Nephron progenitor cell (in vitro differentiated cells): Measurements from ENCODE around the gene FNBP1.

Source experiments
- DNase-seq: peaks from one replicate; pipeline ENCODE4 v3.0.0; 2021
- H3K27ac Mint-ChIP-seq: 2 replicates; pipeline ENCODE4 v1.8.0; 2021; ENCODE audit warnings: mild to moderate bottlenecking, moderate library complexity, mixed read lengths
- H3K27me3 Mint-ChIP-seq: 2 replicates; pipeline ENCODE4 v1.8.0; 2021; ENCODE audit warnings: mild to moderate bottlenecking, low read depth, mixed read lengths; ENCODE audit not compliant: poor library complexity
- H3K36me3 Mint-ChIP-seq: 2 replicates; pipeline ENCODE4 v1.8.0; 2021; ENCODE audit warnings: low read depth, mixed read lengths
- H3K4me1 Mint-ChIP-seq: 2 replicates; pipeline ENCODE4 v1.8.0; 2021; ENCODE audit warnings: mixed read lengths
- H3K4me3 Mint-ChIP-seq: 2 replicates; pipeline ENCODE4 v1.8.0; 2021; ENCODE audit warnings: mild to moderate bottlenecking, moderate library complexity, mixed read lengths
- H3K9me3 Mint-ChIP-seq: 2 replicates; pipeline ENCODE4 v1.8.0; 2021; ENCODE audit warnings: mild to moderate bottlenecking, moderate library complexity, mixed read lengths
- CTCF ChIP-seq: fragments of 200-600 bp; sonication (generic); IDR thresholded peaks from 2 replicates; pipeline ENCODE4 v1.5.0; 2021; ENCODE audit warnings: antibody characterized with exemption

The FNBP1 gene

GRCh38 chr9:130036099-130036498 lies 6.9 kb downstream of the FNBP1 start:
- H3K4me1 Mint-ChIP-seq, result peaks cover 4% of the 10 kb centered on the region
- TF ChIP-seq CTCF, result no peak
- peaks cover 18% of the 10 kb centered on the region for H3K36me3 Mint-ChIP-seq
- H3K9me3 Mint-ChIP-seq, result no peaks in the 10 kb centered on the region
- no peak for DNase-seq
- H3K4me3 Mint-ChIP-seq, result no peak overlapping the region
- no peak overlapping the region for H3K27ac Mint-ChIP-seq
- H3K27me3 Mint-ChIP-seq, result peaks cover 9% of the 10 kb centered on the region

GRCh38 chr9:130034570-130034969 lies 8.4 kb downstream of the FNBP1 start:
- no peak for TF ChIP-seq CTCF
- Mint-ChIP-seq H3K9me3 (no peaks in the 10 kb centered on the region), H3K27me3 (peaks cover 6% of the 10 kb centered on the region), H3K36me3 (peaks cover 18% of the 10 kb centered on the region), H3K4me1 (no peaks in the 10 kb centered on the region), H3K4me3 (no peak overlapping the region), H3K27ac (no peak overlapping the region)
- DNase-seq, result no peak

- H3K9me3 Mint-ChIP-seq, result no peaks in the 10 kb centered on the region
- H3K36me3 Mint-ChIP-seq, result peaks cover 19% of the 10 kb centered on the region
- peak overlapping the region; percentile 38 for H3K27ac Mint-ChIP-seq
- DNase-seq, result no peak
- TF ChIP-seq CTCF, result no peak
- H3K27me3 Mint-ChIP-seq, result peaks cover 2% of the 10 kb centered on the region
- no peaks in the 10 kb centered on the region for H3K4me1 Mint-ChIP-seq
- no peak overlapping the region for H3K4me3 Mint-ChIP-seq
Measured at GRCh38 chr9:130030651-130031127, 12.3 kb downstream of the FNBP1 start.

- peaks cover 2% of the 10 kb centered on the region for H3K27me3 Mint-ChIP-seq
- no peak for DNase-seq
- H3K4me3 Mint-ChIP-seq, result no peak overlapping the region
- no peaks in the 10 kb centered on the region for H3K9me3 Mint-ChIP-seq
- H3K4me1 Mint-ChIP-seq, result no peaks in the 10 kb centered on the region
- H3K27ac Mint-ChIP-seq, result no peak overlapping the region
- peaks cover 8% of the 10 kb centered on the region for H3K36me3 Mint-ChIP-seq
- no peak for TF ChIP-seq CTCF
Measured at GRCh38 chr9:130029223-130029973, 13.6 kb downstream of the FNBP1 start.

- Mint-ChIP-seq H3K27me3 (peaks cover 2% of the 10 kb centered on the region), H3K4me3 (no peak overlapping the region), H3K36me3 (peaks cover 8% of the 10 kb centered on the region), H3K9me3 (no peaks in the 10 kb centered on the region), H3K27ac (no peak overlapping the region), H3K4me1 (no peaks in the 10 kb centered on the region)
- no peak for DNase-seq
- no peak for TF ChIP-seq CTCF
Measured at GRCh38 chr9:130028493-130029222, 14.3 kb downstream of the FNBP1 start.
